ENCODE data around the gene ASNSD1. TPM values are rescaled to one million over a fixed set of nuclear protein-coding genes. Genes with fewer than 3 reads are reported as not detected.

ASNSD1 gene
- 40.9 TPM for total RNA-seq

DNA sequence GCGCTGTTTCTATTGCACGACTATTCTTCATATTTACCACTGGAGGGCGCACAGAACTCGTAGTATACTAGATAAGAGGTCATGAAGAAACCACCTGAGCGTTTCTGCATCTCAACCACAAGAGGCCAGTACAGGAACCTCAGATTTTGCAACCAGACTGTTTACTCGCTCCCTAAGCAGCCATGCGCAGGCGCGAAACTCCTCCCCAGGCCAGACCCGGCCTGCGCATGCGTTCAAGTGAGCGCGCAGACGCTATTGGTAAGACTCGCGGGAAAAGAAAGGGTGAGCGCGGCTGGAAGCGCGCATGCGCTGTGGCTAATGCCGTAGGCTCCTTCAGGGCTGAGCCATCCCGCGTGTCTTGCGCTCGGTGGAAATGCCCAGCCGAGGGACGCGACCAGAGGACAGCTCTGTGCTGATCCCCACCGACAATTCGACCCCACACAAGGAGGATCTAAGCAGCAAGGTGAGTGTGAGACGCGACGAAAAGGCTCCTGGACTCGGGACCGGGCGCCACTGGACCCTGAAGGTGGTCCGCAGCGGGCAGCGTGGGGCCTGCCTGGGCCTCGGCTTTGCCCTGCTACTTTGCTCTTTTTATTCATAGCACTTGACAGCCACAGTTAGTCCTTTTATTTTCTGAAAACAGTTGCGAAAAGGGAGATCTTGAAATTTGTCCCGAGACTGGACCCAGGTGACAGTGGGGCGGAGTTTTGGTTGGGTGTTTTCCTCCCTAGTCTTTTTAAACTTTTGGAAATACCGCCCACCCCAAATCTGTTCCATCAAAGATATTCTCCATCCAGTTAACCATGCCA, at the start of gene ASNSD1:
Gene ASNSD1 (plus strand): TSS at position 312 of the 809 bp plus-strand sequence. CDS start 4,674 bp downstream, outside the sequence.

DNA sequence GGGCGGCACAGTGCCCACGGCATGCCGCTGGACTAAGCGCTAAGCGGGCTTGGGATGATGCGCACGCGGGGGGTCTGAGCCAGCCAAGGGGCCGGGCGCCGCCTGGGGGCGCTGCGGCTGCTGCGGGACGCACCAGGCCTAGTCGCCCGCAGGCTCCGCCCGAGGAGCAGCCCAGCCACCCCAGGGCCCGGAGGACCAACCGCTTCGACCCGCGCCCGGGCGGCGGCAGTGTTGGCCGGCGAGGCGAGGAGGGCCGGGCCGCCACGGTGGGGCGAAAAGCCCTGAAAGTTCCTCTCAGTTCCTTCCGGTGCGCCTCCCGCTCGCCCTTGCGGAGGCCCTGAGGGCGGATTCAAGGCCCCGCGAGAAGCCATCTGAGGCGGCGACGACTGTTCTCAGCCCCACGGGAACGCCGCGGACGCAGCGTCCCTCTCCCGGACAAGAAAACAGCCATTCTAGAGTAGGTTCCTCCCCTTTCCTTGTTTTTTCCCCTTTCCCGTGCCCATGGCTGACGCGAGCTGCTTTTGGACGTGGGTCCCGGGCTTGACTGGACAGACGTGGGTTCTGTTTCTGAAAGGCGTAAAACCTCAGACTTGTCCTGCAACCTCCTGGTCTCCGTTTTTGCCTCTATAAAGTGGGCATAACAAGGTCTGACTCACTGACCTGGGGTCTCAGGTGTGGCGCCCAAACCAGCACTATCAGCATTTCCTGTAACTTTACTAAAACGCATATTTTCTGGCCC, 13.3 kb downstream of the ASNSD1 start, which contains the start of gene ANKAR:
Gene ANKAR (plus strand): TSS at position 297 of the 739 bp plus-strand sequence. CDS start 1,821 bp downstream, outside the sequence.

Other genes starting within 250 kb of the ASNSD1 start
- gene WDR75, start 220.0 kb upstream of the ASNSD1 start, total RNA-seq: 48.3 TPM
- 104 TPM for gene SLC40A1, start 80.7 kb upstream of the ASNSD1 start, total RNA-seq
- 23.4 TPM for gene ANKAR, start 13.2 kb downstream of the ASNSD1 start, total RNA-seq
- gene OSGEPL1, start 101.3 kb downstream of the ASNSD1 start, total RNA-seq: 15.5 TPM
- 46.8 TPM for gene ORMDL1, start 122.9 kb downstream of the ASNSD1 start, total RNA-seq
- 27.7 TPM for gene PMS1, start 123.0 kb downstream of the ASNSD1 start, total RNA-seq